Stimulated activated naive CD4-positive, alpha-beta T cell (primary cell): ENCODE measurements around the gene SLC12A3.

ENCODE experiments used
- DNase-seq, 6 experiments: peaks; one replicate each; lab custom pipeline; 2025; lab: John Stamatoyannopoulos, UW

The SLC12A3 gene

DNA sequence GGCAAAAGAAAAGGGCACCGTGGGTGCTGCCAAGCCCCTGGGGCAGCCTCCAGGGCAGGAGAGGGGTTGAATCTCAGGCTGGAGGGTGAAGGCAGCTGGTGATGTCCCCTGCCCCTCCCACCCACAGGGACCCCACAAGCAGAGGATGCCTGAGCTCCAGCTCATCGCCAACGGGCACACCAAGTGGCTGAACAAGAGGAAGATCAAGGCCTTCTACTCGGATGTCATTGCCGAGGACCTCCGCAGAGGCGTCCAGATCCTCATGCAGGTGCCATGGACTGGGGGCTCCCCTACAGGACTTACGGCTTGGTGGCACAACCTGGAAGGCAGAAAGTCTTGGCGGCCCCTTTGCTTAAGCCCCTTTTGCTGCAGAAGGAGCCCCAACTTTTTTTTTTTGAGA, 21.8 kb downstream of the SLC12A3 start:
- no peak for DNase-seq

DNA sequence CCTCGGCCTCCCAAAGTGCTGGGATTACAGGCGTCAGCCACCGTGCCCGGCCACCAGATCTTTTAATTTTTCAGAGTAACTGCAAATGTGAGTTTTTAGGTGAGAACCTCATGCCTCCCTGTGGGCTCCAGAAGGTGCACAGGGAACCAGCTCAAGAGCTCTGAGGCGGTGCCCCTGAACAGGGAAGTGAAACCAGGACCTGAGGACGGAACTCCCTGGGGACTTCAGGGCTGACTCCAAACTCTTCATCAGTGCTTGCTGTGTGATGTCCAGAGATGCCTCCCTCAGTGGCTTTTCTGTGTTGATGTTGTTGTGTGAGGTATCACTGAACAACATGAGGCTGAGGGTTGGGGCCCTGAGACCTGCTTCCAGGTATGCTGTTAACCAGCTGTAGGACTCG, 23.8 kb downstream of the SLC12A3 start:
- no peak for DNase-seq

DNA sequence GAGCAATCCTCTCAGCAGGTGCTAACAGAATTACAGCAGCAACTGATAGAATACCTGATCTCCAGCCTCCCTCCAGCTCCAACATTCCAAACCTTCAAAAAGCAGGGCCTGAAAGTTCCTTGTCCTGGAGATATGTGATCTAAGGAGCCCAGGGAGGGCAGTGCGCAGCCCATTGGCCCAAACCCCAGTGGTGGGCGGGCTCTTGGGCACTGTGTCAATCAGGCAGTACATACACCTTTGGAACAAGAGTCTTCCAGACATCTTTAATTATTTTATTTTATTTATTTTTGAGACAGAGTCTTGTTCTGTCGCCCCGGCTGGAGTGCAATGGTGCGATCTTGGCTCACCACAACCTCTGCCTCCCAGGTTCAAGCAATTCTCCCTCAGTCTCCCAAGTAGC, 24.2 kb downstream of the SLC12A3 start:
- no peak for DNase-seq

DNA sequence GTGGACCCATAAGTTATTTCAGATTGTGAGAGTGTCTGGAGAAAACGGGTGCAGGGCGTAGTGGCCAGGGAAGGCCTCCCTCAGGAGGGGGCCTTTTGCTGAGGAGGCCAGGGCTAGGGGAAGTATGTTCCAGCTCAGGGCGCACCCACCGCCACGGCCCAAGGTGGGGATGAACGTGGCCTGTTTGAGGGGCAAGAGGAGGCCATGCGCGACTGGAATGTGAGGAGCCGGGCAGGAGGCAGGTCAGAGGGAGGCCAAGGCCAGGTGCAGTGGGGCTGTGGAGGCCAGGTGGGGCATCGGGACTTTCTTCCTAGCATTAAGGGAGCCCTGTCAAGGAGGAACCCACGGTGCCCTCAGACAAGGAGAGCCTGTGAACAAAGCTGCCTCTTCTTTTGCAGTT, 26.7 kb downstream of the SLC12A3 start:
- no peak for DNase-seq

DNA sequence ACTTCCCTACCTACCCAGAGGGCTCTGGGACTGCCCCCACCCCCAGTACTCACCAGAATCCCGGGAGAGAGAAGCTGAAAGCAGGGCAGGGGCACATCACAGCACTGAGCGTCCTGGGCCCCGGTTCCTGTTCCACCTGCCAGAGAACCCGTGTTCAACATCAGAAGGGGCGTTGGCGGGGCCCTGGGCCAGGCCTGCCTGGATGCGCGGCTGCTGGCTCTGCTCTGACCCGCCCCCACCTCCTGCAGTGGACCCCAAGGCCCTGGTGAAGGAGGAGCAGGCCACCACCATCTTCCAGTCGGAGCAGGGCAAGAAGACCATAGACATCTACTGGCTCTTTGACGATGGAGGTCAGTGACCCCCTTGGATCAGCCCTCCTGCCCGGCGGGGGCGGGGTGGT, 27.7 kb downstream of the SLC12A3 start:
- DNase-seq: no peak

DNA sequence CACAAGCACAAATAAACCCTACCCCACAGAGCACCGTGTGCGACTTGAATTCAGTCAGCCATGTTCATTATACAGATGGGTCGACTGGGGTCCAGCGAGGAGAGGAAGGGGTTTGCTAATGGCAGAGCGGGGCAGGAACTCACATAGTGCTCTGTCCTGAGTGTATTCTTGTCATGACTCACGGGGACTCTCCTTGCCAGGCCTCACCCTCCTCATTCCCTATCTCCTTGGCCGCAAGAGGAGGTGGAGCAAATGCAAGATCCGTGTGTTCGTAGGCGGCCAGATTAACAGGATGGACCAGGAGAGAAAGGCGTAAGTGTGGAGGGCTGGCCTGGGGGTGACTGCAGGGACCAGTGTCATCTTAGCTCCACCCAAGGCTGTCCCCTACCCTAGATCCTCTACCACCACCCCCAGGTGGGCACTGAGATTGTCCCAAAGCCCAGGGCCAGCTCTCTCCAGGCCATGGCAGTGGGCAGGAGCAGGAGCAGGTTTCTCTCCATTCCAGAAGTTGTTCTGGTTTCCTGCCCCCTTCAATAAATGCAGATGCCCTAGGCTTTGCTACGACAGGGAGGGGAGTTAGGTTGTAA, 29.4 kb downstream of the SLC12A3 start:
- DNase-seq: no peak

DNA sequence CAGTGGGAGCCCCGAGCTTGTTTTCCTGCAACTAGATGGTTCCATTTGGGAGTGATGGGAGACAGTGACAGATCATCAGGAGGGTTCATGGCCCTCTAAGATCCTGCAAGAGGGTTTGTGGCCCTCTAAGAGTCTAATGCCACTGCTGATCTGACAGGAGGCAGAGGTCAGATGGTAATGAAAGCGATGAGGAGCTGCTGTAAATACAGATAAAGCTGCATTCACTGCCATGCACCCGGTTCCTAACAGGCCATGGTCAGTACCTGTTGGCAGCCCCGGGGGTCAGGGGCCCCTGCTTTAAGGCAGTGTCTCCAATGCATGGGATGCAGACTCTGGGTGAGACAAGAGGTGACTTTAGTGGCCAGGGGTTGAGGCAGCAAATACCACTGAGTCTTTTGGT, 30.8 kb downstream of the SLC12A3 start:
- no peak for DNase-seq

DNA sequence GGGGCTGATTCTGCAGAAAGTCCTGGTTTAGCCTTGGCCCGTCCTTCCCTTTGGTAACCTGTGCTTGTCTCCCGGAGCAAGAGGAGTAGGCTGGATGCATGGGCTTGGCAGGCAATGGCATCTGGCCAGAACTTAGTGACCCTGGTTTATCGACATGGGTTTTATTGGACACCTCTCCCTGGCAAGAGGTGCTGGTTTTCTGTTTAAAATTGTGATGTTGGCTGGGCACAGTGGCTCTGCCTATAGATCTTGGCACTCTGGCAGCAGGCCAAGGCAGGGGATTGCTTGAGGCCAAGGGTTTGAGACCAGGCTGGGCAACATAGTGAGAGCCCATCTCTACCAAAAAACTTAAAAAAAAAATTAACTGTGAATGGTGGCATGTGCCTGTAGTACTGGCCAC, 31.2 kb downstream of the SLC12A3 start:
- DNase-seq: no peak

DNA sequence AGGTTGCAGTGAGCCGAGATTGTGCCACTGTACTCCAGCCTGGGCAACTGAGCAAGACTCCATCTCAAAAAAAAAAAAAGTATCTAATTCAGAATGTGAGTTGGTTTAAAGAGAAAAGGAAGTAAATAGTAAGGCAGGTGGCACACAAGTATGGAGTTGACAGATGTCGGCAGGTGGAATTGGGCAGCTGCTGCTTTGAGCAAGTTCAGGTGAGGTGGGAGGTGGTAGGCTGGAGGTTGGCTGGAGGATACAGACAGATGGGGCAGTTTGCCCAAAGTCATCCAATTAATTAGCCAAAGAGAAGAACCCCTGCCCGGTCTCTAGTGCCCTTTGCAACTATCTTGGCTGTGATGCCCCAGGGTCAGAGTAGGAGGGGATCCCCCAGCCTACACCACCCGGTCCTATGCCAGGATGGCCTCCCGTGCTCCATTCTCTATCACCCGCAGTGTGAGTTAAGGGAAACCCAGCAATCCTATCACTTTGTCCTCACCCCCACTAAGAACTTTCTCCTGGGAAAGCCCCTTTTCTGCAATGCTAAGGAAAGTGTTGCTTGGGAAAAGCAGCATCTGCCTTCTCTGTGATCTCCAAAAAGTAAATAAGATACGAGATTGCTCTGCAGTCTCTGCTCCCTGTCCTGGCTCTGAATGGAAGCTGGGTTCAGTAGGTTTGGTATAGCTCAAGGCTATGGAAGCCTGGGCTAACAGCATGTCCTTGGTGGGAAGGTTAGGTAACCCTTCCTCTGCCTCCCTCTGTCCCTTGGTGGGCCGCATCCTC, 32.2 kb downstream of the SLC12A3 start:
- DNase-seq: no peak

DNA sequence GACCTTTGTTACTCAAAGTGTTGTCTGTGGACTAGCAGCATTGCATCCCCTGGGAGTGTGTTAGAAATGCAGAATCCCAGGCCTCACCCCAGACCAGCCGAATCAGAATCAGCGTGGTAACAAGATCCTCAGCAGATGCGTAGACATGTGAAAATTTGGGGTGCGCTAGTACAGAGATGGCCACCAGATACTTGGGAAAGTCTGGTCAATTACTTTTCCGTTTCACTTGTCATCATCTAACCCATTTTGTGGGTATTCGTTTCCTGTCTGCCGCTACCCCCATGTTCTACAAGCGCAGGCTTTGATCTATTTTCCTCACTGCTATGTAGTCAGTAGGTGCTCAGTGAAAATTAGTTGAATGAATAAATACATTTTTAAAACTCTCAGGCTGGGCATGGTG, 33.8 kb downstream of the SLC12A3 start:
- DNase-seq: no peak

DNA sequence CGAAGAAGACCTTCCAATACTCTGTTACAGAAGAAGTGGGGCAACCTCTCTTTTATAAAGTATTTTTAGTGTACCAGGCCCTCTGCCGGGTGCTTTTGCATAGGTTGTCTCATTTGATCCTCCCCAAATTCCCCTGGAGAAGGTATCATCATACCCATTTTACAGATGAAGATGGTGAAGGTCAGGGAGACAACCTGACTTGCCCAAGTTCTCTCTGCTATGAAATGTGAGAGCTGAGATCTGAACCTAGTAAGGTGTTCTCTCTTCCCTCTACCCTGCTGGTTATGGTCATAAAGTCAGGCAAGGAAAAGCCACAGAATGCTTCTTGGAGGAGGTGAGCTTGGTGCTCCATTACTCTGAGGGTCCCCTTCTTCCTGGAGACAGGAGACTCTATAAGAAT, 38.9 kb downstream of the SLC12A3 start:
- no peak for DNase-seq

DNA sequence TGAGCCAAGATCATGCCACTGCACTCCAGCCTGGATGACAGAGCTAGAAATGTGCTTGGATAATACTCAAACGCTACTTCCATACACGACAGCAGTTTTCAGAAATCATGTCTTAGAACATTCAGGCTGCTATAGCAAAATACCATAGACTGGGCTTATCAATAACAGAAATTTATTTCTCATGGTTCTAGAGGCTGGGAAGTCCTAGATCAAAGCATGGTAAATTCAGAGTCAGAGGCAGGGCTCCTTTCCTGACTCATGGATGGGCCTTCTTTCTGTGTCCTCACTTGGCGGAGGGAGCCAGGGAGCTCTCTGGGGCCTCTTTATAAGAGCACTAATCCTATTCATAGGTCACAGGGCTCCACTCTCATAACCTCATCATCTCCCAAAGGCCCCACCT, 42.4 kb downstream of the SLC12A3 start:
- DNase-seq: no peak

DNA sequence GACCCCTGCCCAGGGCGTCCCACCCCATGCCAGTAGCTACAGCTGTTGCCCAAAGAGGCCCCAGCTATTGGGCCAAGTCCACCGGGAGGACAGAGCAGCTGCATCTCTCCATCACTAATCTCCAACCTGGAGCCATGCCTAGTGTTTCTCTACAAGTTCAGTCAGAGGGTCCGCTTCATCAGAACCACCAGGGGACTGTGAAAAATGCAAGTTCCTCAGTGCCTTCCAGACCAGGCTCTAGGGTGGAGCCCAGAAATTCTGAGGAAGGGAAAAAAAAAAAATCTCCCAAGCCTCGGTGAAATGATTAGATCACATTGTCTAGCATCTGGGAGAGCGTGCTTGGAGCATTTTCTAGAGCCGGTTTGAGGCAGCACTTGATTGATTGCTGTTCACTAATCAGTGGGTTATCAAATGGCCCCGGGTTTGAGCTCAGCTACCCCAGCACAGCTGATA, 44.5 kb downstream of the SLC12A3 start:
- DNase-seq: no peak

DNA sequence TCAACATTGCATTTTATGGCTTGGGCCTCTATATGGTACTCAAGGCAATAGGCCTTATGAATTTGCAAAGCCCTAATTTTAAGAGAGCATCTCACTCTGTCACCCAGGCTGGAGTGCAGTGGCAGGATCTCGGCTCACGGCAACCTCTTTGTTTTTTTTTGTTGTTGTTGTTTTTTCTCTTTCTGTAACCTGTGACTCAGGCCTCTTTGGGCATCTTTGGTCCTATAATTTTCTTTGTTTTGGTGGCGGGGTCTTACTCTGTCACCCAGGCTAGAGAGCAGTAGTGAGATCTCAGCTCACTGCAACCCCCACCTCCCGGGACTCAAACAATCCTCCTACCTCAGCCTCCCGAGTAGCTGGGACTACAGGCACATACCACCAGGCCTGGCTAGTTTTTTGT, 45.1 kb downstream of the SLC12A3 start:
- no peak for DNase-seq

DNA sequence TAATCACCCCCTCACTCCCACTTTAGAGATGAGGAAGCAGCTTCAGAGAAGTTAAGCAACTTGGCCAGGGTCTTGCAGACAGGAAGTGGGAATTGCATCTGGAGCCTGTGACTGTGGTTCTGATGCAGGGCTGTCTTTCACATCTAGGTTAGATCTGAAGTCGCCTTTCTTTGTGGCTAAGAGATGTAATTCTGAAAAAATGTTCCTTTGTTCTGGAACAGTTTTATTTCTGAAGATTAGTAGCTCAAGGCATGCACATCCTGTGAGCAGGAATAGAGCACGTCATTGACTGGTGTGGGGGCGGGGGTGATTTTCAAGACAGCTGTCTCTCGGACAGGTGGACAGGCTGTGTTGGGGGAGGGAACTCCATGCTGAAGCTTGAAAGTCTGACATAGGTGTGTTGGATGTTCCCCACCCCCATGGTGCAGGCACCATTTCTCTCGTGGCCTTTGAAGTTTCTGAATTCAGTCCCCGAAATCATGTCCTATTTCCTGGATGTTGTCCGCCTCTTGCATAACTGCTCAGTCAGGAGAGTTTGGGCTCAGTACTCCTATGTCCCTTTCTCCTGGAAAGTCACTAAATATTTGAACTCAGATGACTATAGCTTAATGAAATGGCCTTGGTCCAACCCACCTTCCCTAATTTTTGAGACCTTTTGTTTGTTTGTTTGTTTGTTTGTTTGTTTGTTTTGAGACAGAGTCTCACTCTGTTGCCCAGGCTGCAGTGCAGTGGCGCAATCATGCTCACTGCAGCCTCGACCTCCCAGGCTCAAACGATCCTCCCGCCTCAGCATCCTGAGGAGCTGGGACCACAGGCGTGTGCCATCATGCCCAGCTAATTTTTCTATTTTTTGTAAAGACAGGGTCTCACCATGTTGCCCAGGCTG, 45.9 kb downstream of the SLC12A3 start:
- DNase-seq: no peak

DNA sequence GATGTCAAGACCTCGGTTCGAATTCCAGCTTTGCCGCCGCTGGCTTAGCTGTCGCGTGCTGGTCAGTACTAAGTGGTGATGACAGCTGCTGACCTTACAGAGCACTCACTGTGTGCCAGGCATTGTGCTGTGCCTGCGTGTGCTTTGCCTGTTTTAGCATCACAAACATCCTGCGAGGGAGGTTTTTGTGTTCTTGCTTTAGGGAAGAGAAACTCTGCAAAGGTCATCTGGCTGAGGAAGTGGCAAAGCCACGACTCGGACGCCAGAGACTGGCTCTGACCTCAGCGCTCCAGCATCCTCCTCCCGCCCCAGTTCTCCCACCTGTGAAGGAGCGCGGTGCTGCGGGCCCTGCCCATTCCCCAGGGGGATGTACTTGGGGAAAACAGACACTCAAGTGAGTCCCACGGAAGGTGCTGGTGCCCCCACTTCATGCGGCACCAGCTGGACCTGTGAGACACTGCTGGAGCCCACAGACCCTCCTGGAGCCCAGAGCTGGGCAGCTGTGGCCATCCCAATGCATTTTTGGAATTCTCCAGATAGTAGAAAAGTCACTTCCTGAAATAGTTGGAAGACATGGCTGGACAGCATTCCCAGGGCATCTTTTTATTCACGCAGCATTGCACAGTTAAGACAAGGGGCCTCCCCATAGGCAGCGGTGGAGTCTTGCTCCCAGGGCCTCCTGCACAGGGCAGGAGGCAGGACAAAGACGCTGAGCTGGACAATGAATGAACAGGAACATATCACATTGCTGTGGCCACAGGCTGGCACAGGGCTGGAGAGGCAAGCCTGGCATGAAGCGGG, 47.0 kb downstream of the SLC12A3 start:
- DNase-seq: no peak

DNA sequence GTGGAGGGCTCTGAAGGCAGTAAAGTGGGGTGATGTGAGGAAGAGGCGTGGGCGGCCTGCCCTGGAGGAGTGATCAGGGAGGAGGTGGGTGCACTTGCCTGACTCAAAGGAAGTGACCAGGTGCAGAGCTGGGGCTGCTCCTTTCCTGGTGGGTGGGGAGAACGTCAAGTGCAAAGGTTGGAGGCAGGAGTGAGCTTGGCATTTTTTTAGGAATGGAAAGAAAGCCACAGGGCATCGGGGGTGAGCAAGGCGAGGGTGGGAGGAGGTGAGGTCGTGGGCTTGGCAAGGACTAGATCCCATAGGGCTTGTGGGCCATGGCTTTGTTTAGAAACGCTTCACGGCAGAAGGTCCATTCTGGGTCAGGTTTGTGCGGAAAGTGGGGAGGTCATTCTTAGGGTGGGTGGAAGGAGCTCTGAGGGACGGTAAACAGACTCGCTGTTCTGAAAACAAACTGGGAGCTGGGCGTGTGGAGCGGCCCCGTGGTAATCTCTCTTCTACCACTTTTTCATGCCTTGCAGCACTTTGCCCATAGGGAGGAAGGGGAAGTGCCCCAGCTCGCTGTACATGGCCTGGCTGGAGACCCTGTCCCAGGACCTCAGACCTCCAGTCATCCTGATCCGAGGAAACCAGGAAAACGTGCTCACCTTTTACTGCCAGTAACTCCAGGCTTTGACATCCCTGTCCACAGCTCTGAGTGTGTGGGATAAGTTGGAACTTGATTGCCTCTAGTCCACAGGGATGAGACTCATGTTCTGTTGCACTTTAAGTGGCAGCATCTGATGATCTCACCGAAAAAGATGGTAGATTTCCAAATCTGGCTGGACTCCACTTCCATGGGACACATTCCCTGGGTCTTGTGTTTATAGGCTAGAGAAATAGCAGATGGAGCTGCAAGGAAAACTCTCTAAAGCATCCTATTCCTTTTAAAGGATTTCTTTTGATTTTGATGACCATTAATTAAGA, 48.0 kb downstream of the SLC12A3 start:
- DNase-seq: no peak

DNA sequence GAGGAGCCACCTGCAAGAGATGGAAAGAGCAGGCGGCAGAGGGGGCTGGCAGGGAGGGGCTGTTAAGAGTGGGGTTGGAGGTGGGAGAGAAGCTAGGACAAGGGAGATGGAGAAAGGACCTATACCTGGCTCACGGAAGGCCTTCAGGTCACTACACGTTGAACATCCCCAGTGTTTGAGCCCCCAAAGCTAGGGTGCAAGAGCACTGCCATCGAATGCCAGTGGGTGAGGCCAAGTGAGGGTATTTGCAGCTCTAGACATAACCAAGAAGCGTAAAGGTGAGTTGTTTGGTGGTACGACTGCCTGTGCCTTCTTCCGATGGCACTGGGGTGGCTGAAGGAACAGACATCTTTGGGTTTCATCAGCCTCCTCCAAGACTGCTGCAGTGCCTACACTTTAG, 49.9 kb downstream of the SLC12A3 start:
- no peak for DNase-seq

DNA sequence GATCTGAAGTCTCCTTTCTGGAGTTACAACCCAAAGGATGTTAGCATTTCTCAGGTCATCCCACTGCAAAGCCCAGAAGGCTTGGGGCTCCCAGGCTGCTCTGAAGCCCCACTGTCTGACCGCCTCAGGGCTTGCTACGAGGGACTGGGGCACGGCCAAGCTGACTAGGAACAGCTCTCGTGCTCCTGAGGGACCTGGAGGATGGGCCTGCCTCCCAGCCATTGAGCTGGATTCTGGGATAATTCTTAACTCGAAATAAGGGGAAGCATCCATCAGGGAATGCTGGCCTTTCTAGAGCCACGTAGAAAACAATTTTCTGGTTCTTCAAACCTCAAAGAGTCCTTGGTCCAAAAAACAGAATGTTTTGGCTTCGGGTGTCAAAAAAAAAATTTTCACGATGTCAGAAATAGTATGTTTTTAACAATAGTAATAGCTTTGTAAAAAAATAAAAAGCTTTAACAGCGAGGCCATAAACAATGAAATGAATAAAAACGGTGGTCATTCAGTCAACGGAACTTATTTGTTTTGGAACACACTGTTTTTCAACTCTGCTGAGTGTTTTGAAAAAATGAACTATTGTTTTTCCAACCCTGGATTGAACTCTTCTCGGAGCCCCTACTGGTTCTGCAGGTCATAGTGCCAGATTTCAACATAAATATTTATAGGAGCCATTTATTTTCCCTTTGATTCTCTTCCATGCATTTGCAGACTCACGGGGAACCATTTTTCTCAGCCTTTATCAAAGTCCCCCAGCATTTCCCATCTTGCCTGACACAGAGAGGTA, 50.5 kb downstream of the SLC12A3 start:
- no peak for DNase-seq
